GM19023 (cell line): Measurements from ENCODE around the gene EPHA2.

ENCODE experiments used
- ATAC-seq: cut with Tn5 transposase; IDR thresholded peaks from one replicate; pipeline ENCODE4 v1.9.1; 2021; ENCODE audit warnings: mild to moderate bottlenecking, moderate library complexity; ENCODE audit not compliant: unreplicated experiment

The EPHA2 gene

GRCh38 chr1:16151196-16151994 is 4.5 kb downstream of the EPHA2 start:
- ATAC-seq, result no peak

- no peak for ATAC-seq
Measured at GRCh38 chr1:16150508-16150907, 5.4 kb downstream of the EPHA2 start.

- ATAC-seq, result no peak
Measured at GRCh38 chr1:16149702-16150488, 6.0 kb downstream of the EPHA2 start.

- no peak for ATAC-seq
Measured at GRCh38 chr1:16149146-16149545, 6.7 kb downstream of the EPHA2 start.

GRCh38 chr1:16148329-16149092 is 7.4 kb downstream of the EPHA2 start:
- no peak for ATAC-seq

- no peak for ATAC-seq
Measured at GRCh38 chr1:16147156-16147926, 8.5 kb downstream of the EPHA2 start.

- ATAC-seq, result no peak
Measured at GRCh38 chr1:16146279-16147155, 9.4 kb downstream of the EPHA2 start.

GRCh38 chr1:16145662-16146278 is 10.1 kb downstream of the EPHA2 start:
- no peak for ATAC-seq

GRCh38 chr1:16145030-16145661 is 10.7 kb downstream of the EPHA2 start:
- no peak for ATAC-seq

GRCh38 chr1:16144325-16145029 is 11.4 kb downstream of the EPHA2 start:
- ATAC-seq, result no peak

GRCh38 chr1:16143566-16144324 is 12.1 kb downstream of the EPHA2 start:
- ATAC-seq, result no peak

- no peak for ATAC-seq
Measured at GRCh38 chr1:16143005-16143565, 12.8 kb downstream of the EPHA2 start.

- ATAC-seq, result no peak
Measured at GRCh38 chr1:16142383-16142995, 13.4 kb downstream of the EPHA2 start.

GRCh38 chr1:16141573-16142336 is 14.1 kb downstream of the EPHA2 start:
- no peak for ATAC-seq

- no peak for ATAC-seq
Measured at GRCh38 chr1:16140068-16140596, 15.7 kb downstream of the EPHA2 start.
